HepG2 (cell line): ENCODE measurements around the gene TTLL6. TPM values are rescaled to one million over a fixed set of nuclear protein-coding genes. Genes with fewer than 3 reads are reported as not detected.

ENCODE experiments used
- AFF4 ChIP-seq: sonication (generic); formaldehyde crosslinking; IDR thresholded peaks from 2 replicates; pipeline ENCODE4 v1.4.0; 2020; ENCODE audit warnings: missing genetic modification reagents
- ARNT ChIP-seq: fragments of 450-650 bp; IDR thresholded peaks from 2 replicates; pipeline ENCODE4 v1.6.1; 2017
- CAMTA2 ChIP-seq: sonication (generic); formaldehyde crosslinking; IDR thresholded peaks from 2 replicates; pipeline ENCODE4 v1.4.0; 2020; ENCODE audit warnings: mild to moderate bottlenecking, missing genetic modification reagents, borderline replicate concordance
- CC2D1A ChIP-seq: sonication (generic); formaldehyde crosslinking; IDR thresholded peaks from 2 replicates; pipeline ENCODE4 v1.8.1; 2023; ENCODE audit warnings: mild to moderate bottlenecking, missing genetic modification reagents
- CREB1 ChIP-seq, 2 experiments: fragments of 450-650 bp in 1 of 2; IDR thresholded peaks; 2 replicates each; pipeline ENCODE4 v1.6.1; 2016 to 2017; ENCODE audit warnings: control low read depth in 1 of 2, mild to moderate bottlenecking in 1 of 2, missing compliant biosample characterization in 1 of 2, missing genetic modification characterization in 1 of 2
- JUNB ChIP-seq: sonication (generic); formaldehyde crosslinking; IDR thresholded peaks from 2 replicates; pipeline ENCODE4 v1.8.0; 2022; ENCODE audit warnings: missing genetic modification reagents, mild to moderate bottlenecking, borderline replicate concordance
- KDM5A ChIP-seq: fragments of 200-600 bp; sonication (generic); IDR thresholded peaks from 2 replicates; pipeline ENCODE4 v1.7.0; 2018; ENCODE audit warnings: antibody characterized with exemption, mild to moderate bottlenecking, low read length, borderline replicate concordance
- PATZ1 ChIP-seq: sonication (generic); formaldehyde crosslinking; IDR thresholded peaks from 2 replicates; pipeline ENCODE4 v1.4.0; 2020; ENCODE audit warnings: missing genetic modification reagents
- PTBP1 ChIP-seq: fragments of 200-400 bp; formaldehyde crosslinking; IDR thresholded peaks from 2 replicates; pipeline ENCODE4 v1.6.1; 2018; ENCODE audit warnings: low read length, low read depth; ENCODE audit not compliant: poor library complexity, severe bottlenecking
- RFXAP ChIP-seq: sonication (generic); formaldehyde crosslinking; IDR thresholded peaks from 2 replicates; pipeline ENCODE4 v1.4.0; 2020; ENCODE audit warnings: missing genetic modification reagents, borderline replicate concordance
- SETDB1 ChIP-seq: sonication (generic); formaldehyde crosslinking; IDR thresholded peaks from 2 replicates; pipeline ENCODE4 v1.5.1; 2020; ENCODE audit warnings: missing genetic modification reagents, mild to moderate bottlenecking, borderline replicate concordance
- ZNF180 ChIP-seq: sonication (generic); formaldehyde crosslinking; IDR thresholded peaks from 2 replicates; pipeline ENCODE4 v1.4.0; 2020; ENCODE audit warnings: low read depth, missing genetic modification reagents, borderline replicate concordance
- ZNF33B ChIP-seq: sonication (generic); formaldehyde crosslinking; IDR thresholded peaks from 2 replicates; pipeline ENCODE4 v1.5.1; 2020; ENCODE audit warnings: mild to moderate bottlenecking, missing genetic modification reagents
- ZNF354B ChIP-seq: sonication (generic); formaldehyde crosslinking; IDR thresholded peaks from 2 replicates; pipeline ENCODE4 v1.8.0; 2022; ENCODE audit warnings: mild to moderate bottlenecking, missing genetic modification reagents
- ZNF501 ChIP-seq: sonication (generic); formaldehyde crosslinking; IDR thresholded peaks from 2 replicates; pipeline ENCODE4 v1.5.1; 2020; ENCODE audit warnings: mild to moderate bottlenecking, moderate library complexity, missing genetic modification reagents
- ZNF598 ChIP-seq: sonication (generic); formaldehyde crosslinking; IDR thresholded peaks from 2 replicates; pipeline ENCODE4 v1.5.1; 2020; ENCODE audit warnings: mild to moderate bottlenecking, missing genetic modification reagents, borderline replicate concordance
- ZSCAN31 ChIP-seq: sonication (generic); formaldehyde crosslinking; IDR thresholded peaks from 2 replicates; pipeline ENCODE4 v1.5.0; 2020; ENCODE audit warnings: low read depth, mild to moderate bottlenecking, missing genetic modification reagents
- ZZZ3 ChIP-seq: sonication (generic); formaldehyde crosslinking; IDR thresholded peaks from 2 replicates; pipeline ENCODE4 v1.4.0; 2020; ENCODE audit warnings: missing genetic modification reagents, mild to moderate bottlenecking, borderline replicate concordance
- polyA plus RNA-seq, 8 experiments: library from polyadenylated mRNA; depleted of rRNA in 3 of 8; stranded (reverse) in 7 of 8; unstranded in 1 of 8; fragments of >200 nt; fragmentation: Illumina TruSeq in 4 of 8; extraction: Trizol in 4 of 8; gene quantifications; 2 replicates each; pipeline versions ENCODE4 v1.2.1 to v1.2.3, GENCODE V29; 2011 to 2016; ENCODE audit warnings: low read depth in 4 of 8, missing spikeins in 1 of 8, mixed read lengths in 1 of 8; ENCODE audit not compliant: insufficient read depth in 1 of 8
- total RNA-seq, 5 experiments: library from RNA; depleted of rRNA; stranded (reverse); fragments of >200 nt; fragmentation: Illumina TruSeq; extraction: Trizol; gene quantifications; 2 replicates each; pipeline ENCODE4 v1.2.3, GENCODE V29; 2016; ENCODE audit warnings: low read depth in 1 of 5
- TF ChIP-seq, protein P1 (sequence below): sonication (generic); formaldehyde crosslinking; IDR thresholded peaks from 2 replicates; pipeline ENCODE4 v1.4.0; 2020; ENCODE audit warnings: missing genetic modification reagents
- TF ChIP-seq, protein P2 (sequence below): sonication (generic); formaldehyde crosslinking; conservative IDR thresholded peaks from 2 replicates; pipeline ENCODE4 v1.8.0; 2022; ENCODE audit warnings: mild to moderate bottlenecking, moderate library complexity, missing genetic modification reagents

Gene TTLL6
- total and polyA plus RNA-seq, 2 of the 13 experiments (the other 11 are each of a cell fraction or from before 2014, with no cell fraction given), result 0.04 to 0.08 TPM

DNA sequence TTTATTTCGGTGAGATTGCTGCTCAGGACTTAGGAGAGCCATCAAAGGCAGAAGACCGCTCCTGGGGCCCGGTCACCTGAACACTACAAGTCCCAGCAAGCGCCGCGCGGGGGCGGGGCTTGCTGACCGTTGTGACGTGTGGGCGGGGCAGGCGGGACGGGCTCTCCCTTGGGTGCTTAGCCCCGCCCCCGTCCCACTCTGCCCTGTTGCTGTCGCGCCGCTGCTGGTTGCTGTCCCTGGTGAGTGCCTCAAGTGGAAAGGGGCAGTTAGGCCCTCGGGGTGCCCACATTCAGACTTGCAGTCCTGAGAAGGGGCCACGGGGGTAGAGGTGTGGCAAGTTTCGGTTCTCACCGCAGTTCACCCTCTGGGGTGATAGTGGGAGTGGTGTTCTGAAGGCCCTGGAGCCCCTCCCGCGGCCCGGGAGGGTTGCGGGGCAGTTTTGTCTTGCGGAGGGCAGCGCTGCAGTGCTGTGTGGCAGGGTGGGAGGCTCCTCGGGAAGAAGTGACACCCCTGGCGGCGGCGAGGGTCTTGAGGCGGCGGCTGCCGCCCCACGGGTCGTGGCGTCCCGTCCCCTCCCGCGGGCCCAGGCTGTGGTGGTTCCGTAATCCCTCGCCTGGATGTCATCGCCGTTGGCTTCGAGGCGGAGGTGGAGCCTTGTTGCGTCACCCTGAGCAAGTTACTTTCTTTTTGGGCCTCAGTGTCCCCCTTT, 14.0 kb upstream of the TTLL6 start, which contains the start of gene CALCOCO2 (continued):
- TF ChIP-seq, protein P1, sequence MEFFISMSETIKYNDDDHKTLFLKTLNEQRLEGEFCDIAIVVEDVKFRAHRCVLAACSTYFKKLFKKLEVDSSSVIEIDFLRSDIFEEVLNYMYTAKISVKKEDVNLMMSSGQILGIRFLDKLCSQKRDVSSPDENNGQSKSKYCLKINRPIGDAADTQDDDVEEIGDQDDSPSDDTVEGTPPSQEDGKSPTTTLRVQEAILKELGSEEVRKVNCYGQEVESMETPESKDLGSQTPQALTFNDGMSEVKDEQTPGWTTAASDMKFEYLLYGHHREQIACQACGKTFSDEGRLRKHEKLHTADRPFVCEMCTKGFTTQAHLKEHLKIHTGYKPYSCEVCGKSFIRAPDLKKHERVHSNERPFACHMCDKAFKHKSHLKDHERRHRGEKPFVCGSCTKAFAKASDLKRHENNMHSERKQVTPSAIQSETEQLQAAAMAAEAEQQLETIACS (CRISPR knock-in tag), result peak; percentile 4; the same call in 1 of the 2 replicates
- TF ChIP-seq AFF4 (CRISPR knock-in tag) (no peak), RFXAP (CRISPR knock-in tag) (0 out of 2 replicates have a peak, but pooled peaks have one; percentile 30), ZNF33B (0 out of 2 replicates have a peak, but pooled peaks have one; percentile 60), ZZZ3 (CRISPR knock-in tag) (peak; percentile 28; the same call in 1 of the 2 replicates), KDM5A (peak; percentile 54; the same call in 1 of the 2 replicates), CC2D1A (CRISPR knock-in tag) (peak; percentile 52; the same call in 1 of the 2 replicates), SETDB1 (CRISPR knock-in tag) (no peak), JUNB (CRISPR knock-in tag) (no peak), PTBP1 (no peak), ZNF354B (CRISPR knock-in tag) (no peak), ARNT (no peak), ZNF180 (CRISPR knock-in tag) (no peak), PATZ1 (CRISPR knock-in tag) (peak; percentile 52), CREB1 (IDR thresholded peaks at IDR 0.05) (peak; percentile 90), CREB1 (CRISPR knock-in tag; IDR thresholded peaks at IDR 0.05) (peak; percentile 95), ZSCAN31 (peak; percentile 92), ZNF501 (peak; percentile 95), ZNF598 (CRISPR knock-in tag) (peak; percentile 89), CAMTA2 (peak; percentile 37; the same call in 1 of the 2 replicates)
- TF ChIP-seq, protein P2, sequence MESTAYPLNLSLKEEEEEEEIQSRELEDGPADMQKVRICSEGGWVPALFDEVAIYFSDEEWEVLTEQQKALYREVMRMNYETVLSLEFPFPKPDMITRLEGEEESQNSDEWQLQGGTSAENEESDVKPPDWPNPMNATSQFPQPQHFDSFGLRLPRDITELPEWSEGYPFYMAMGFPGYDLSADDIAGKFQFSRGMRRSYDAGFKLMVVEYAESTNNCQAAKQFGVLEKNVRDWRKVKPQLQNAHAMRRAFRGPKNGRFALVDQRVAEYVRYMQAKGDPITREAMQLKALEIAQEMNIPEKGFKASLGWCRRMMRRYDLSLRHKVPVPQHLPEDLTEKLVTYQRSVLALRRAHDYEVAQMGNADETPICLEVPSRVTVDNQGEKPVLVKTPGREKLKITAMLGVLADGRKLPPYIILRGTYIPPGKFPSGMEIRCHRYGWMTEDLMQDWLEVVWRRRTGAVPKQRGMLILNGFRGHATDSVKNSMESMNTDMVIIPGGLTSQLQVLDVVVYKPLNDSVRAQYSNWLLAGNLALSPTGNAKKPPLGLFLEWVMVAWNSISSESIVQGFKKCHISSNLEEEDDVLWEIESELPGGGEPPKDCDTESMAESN, result peak; percentile 66
